ENCODE measurements around the gene TOMM40L. TPM values are rescaled to one million over a fixed set of nuclear protein-coding genes. Genes with fewer than 3 reads are reported as not detected.
"Not testable (repeated sequence)": the region's sequence is repeated elsewhere in the genome, so short reads cannot be mapped to it uniquely, and the experiment has no call there.

Gene TOMM40L
- total RNA-seq, 3 donors from 2014 or later, result 6.9 to 9.4 (median 8.2) TPM

GRCh38 chr1:161242313-161242712, 16.5 kb downstream of the TOMM40L start:
- H3K36me3 ChIP-seq, result no peaks in the 10 kb centered on the region
- H3K9me3 ChIP-seq, result no peaks in the 10 kb centered on the region
- intact Hi-C loops (cut with DNase I; ENCODE audit: low total_unique reads), result no loop called here
- no peak overlapping the region for H3K4me3 ChIP-seq
- H3K27ac ChIP-seq, result no peak overlapping the region
- H3K27me3 ChIP-seq, result no peaks in the 10 kb centered on the region
- no peak for DNase-seq (ENCODE audit: low spot score in 2 of 2)
- no peaks in the 10 kb centered on the region for H3K4me1 ChIP-seq
- TF ChIP-seq CTCF (IDR thresholded peaks at IDR 0.05) (no peak), POLR2A (IDR thresholded peaks at IDR 0.05) (no peak), POLR2AphosphoS5 (IDR thresholded peaks at IDR 0.05) (no peak)

- no peaks in the 10 kb centered on the region for H3K27me3 ChIP-seq
- no peak for TF ChIP-seq CTCF (IDR thresholded peaks at IDR 0.05)
- no peak for TF ChIP-seq POLR2A (IDR thresholded peaks at IDR 0.05)
- no peak for TF ChIP-seq POLR2AphosphoS5 (IDR thresholded peaks at IDR 0.05)
- no peaks in the 10 kb centered on the region for H3K9me3 ChIP-seq
- peak overlapping the region in 1 of 2 donors; percentile 68 for H3K27ac ChIP-seq
- DNase-seq (ENCODE audit: low spot score in 2 of 2), result peak in 1 of 2 donors; percentile 60
- no peaks in the 10 kb centered on the region for H3K36me3 ChIP-seq
- no peaks in the 10 kb centered on the region for H3K4me1 ChIP-seq
- intact Hi-C loops (cut with DNase I; ENCODE audit: low total_unique reads), result no loop called here
- H3K4me3 ChIP-seq, result no peak overlapping the region
These were observed 19.0 kb downstream of the TOMM40L start for GRCh38 chr1:161244888-161245287.

- intact Hi-C loops (cut with DNase I; ENCODE audit: low total_unique reads); H3K9me3 ChIP-seq; H3K4me3 ChIP-seq; DNase-seq (ENCODE audit: low spot score in 2 of 2); H3K4me1 ChIP-seq; H3K27ac ChIP-seq; H3K36me3 ChIP-seq; H3K27me3 ChIP-seq: not testable (repeated sequence)
These were observed 24.2 kb downstream of the TOMM40L start for GRCh38 chr1:161250100-161250499.

GRCh38 chr1:161250829-161251228, 25.0 kb downstream of the TOMM40L start:
- no peak overlapping the region for H3K27ac ChIP-seq
- no peak overlapping the region for H3K4me3 ChIP-seq
- H3K4me1 ChIP-seq, result no peaks in the 10 kb centered on the region

GRCh38 chr1:161251579-161251978, 25.7 kb downstream of the TOMM40L start:
- TF ChIP-seq CTCF (IDR thresholded peaks at IDR 0.05) (no peak), POLR2AphosphoS5 (IDR thresholded peaks at IDR 0.05) (no peak), POLR2A (IDR thresholded peaks at IDR 0.05) (no peak)
- no peaks in the 10 kb centered on the region for H3K4me1 ChIP-seq
- no peaks in the 10 kb centered on the region for H3K36me3 ChIP-seq
- no peak for DNase-seq (ENCODE audit: low spot score in 2 of 2)
- intact Hi-C loops (cut with DNase I; ENCODE audit: low total_unique reads), result no loop called here
- H3K27ac ChIP-seq, result no peak overlapping the region
- no peaks in the 10 kb centered on the region for H3K27me3 ChIP-seq
- H3K9me3 ChIP-seq, result peaks cover 0 to 4% of the 10 kb centered on the region in 2 donors
- no peak overlapping the region for H3K4me3 ChIP-seq

More at GRCh38 chr1:161250829-161251228, 25.0 kb downstream of the TOMM40L start:
- Histone ChIP-seq H3K36me3 (no peaks in the 10 kb centered on the region), H3K27me3 (no peaks in the 10 kb centered on the region), H3K9me3 (no peaks in the 10 kb centered on the region)
- TF ChIP-seq CTCF (IDR thresholded peaks at IDR 0.05) (no peak), POLR2AphosphoS5 (IDR thresholded peaks at IDR 0.05) (no peak), POLR2A (IDR thresholded peaks at IDR 0.05) (no peak)
- no peak for DNase-seq (ENCODE audit: low spot score in 2 of 2)
- intact Hi-C loops (cut with DNase I; ENCODE audit: low total_unique reads), result no loop called here

GRCh38 chr1:161255302-161255701, 29.4 kb downstream of the TOMM40L start:
- H3K27me3 ChIP-seq, result peaks cover 0 to 15% of the 10 kb centered on the region in 2 donors
- H3K4me1 ChIP-seq; H3K36me3 ChIP-seq; DNase-seq (ENCODE audit: low spot score in 2 of 2); intact Hi-C loops (cut with DNase I; ENCODE audit: low total_unique reads); H3K27ac ChIP-seq; H3K4me3 ChIP-seq: not testable (repeated sequence)
- peaks cover 9 to 14% of the 10 kb centered on the region in 2 donors for H3K9me3 ChIP-seq

GRCh38 chr1:161255955-161256520, 30.2 kb downstream of the TOMM40L start:
- DNase-seq (ENCODE audit: low spot score in 2 of 2); H3K36me3 ChIP-seq; H3K4me3 ChIP-seq; H3K4me1 ChIP-seq; H3K27ac ChIP-seq; intact Hi-C loops (cut with DNase I; ENCODE audit: low total_unique reads): not testable (repeated sequence)
- peaks cover 0 to 16% of the 10 kb centered on the region in 2 donors for H3K27me3 ChIP-seq
- H3K9me3 ChIP-seq, result peaks cover 9 to 14% of the 10 kb centered on the region in 2 donors

- DNase-seq (ENCODE audit: low spot score in 2 of 2); intact Hi-C loops (cut with DNase I; ENCODE audit: low total_unique reads); H3K36me3 ChIP-seq; H3K4me3 ChIP-seq; H3K27ac ChIP-seq; H3K4me1 ChIP-seq: not testable (repeated sequence)
- peaks cover 9 to 14% of the 10 kb centered on the region in 2 donors for H3K9me3 ChIP-seq
- H3K27me3 ChIP-seq, result peaks cover 0 to 16% of the 10 kb centered on the region in 2 donors
These were observed 31.2 kb downstream of the TOMM40L start for GRCh38 chr1:161257109-161257508.

Measured in breast epithelium (tissue), 4 donors.